NT2/D1 (cell line): ENCODE results near the gene TFDP2.

Experiments used
- DNase-seq: peaks from one replicate; pipeline ENCODE4 v3.0.0-alpha.2; 2011; ENCODE audit warnings: low read depth, low spot score
- H3K27me3 ChIP-seq: 2 replicates; pipeline ENCODE4 v1.6.0; 2011; ENCODE audit warnings: mild to moderate bottlenecking; ENCODE audit not compliant: insufficient read length, insufficient read depth
- H3K36me3 ChIP-seq: 2 replicates; pipeline ENCODE4 v1.6.1; 2011; ENCODE audit warnings: mild to moderate bottlenecking, low read length, mixed read lengths; ENCODE audit not compliant: insufficient read depth, insufficient read length
- H3K4me1 ChIP-seq: 2 replicates; pipeline ENCODE4 v1.5.1; 2011; ENCODE audit not compliant: insufficient read depth, insufficient read length
- H3K4me3 ChIP-seq: 2 replicates; pipeline ENCODE4 v1.5.1; 2011; ENCODE audit warnings: low read depth; ENCODE audit not compliant: insufficient read length
- H3K9ac ChIP-seq: 2 replicates; pipeline ENCODE4 v1.6.0; 2011; ENCODE audit warnings: low read depth; ENCODE audit not compliant: insufficient read length
- H3K9me3 ChIP-seq: 2 replicates; pipeline ENCODE4 v1.5.1; 2011; ENCODE audit warnings: mild to moderate bottlenecking, low read length; ENCODE audit not compliant: insufficient read depth
- SUZ12 ChIP-seq: IDR thresholded peaks from 2 replicates; pipeline ENCODE4 v1.6.1; 2011; ENCODE audit not compliant: insufficient read length, insufficient read depth; ENCODE audit errors: extremely low read depth
- YY1 ChIP-seq: IDR thresholded peaks from 2 replicates; pipeline ENCODE4 v1.6.1; 2011; ENCODE audit not compliant: insufficient read length, insufficient read depth
- ZNF274 ChIP-seq: IDR thresholded peaks from 2 replicates; pipeline ENCODE4 v1.6.1; 2011; ENCODE audit warnings: mild to moderate bottlenecking, low read depth, low read length

Gene TFDP2

DNA sequence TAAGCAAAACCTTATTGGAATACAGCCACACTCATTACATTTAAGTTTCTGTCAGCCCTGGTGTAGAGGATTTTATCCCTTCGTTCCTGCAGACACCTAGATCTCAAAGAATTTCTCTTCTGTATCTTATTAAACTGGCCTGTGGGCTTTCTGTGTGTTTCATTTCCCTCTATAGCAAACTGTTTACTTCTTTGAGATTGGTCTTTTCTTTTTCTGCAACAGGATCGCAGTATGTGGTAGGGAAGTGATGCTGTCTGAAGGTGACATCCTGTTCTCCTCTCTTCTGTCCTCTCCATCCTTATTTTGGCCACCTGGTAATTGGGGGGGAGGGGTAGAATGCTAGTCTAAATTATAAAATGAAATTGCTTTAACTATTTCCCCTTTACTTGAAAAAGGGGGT is 247.4 kb downstream of the TFDP2 start:
- H3K4me3 ChIP-seq: no peak overlapping the region
- no peak for DNase-seq
- H3K9ac ChIP-seq: no peak overlapping the region
- peaks cover 39% of the 10 kb centered on the region for H3K9me3 ChIP-seq
- no peaks in the 10 kb centered on the region for H3K27me3 ChIP-seq
- peaks cover 70% of the 10 kb centered on the region for H3K36me3 ChIP-seq
- no peak for TF ChIP-seq ZNF274
- no peak for TF ChIP-seq SUZ12
- TF ChIP-seq YY1: no peak
- no peaks in the 10 kb centered on the region for H3K4me1 ChIP-seq

GRCh38 chr3:141900343-141900742 is 249.0 kb downstream of the TFDP2 start:
- no peaks in the 10 kb centered on the region for H3K4me1 ChIP-seq
- DNase-seq: no peak
- no peaks in the 10 kb centered on the region for H3K27me3 ChIP-seq
- H3K4me3 ChIP-seq: no peak overlapping the region
- peaks cover 65% of the 10 kb centered on the region for H3K36me3 ChIP-seq
- no peak for TF ChIP-seq ZNF274
- TF ChIP-seq SUZ12: no peak
- TF ChIP-seq YY1: no peak
- peaks cover 42% of the 10 kb centered on the region for H3K9me3 ChIP-seq
- no peak overlapping the region for H3K9ac ChIP-seq

DNA sequence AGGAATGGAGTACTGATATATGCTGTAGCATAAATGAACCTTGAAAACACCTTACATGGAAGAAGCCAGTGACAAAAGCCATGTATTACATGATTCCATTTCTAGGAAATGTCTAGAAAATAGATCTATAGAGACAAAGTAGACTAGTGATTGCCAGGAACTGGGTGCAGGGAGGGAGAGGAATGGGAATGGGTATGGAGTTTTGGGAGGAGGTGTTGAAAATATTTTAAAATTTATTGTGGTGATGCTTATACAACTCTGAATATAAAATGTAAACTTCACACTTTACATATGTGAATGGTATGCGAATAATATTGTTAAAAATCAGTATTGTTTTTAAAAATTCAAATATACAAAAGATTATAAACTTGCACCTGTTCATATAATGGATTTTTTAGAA is 250.4 kb downstream of the TFDP2 start:
- DNase-seq: no peak
- Histone ChIP-seq H3K4me3 (no peak overlapping the region), H3K36me3 (peaks cover 62% of the 10 kb centered on the region), H3K9me3 (peaks cover 42% of the 10 kb centered on the region), H3K27me3 (no peaks in the 10 kb centered on the region), H3K9ac (no peak overlapping the region), H3K4me1 (no peaks in the 10 kb centered on the region)
- no peak for TF ChIP-seq YY1
- TF ChIP-seq SUZ12: no peak
- TF ChIP-seq ZNF274: no peak

GRCh38 chr3:141895731-141896130 is 253.6 kb downstream of the TFDP2 start:
- no peak overlapping the region for H3K9ac ChIP-seq
- TF ChIP-seq SUZ12: no peak
- TF ChIP-seq YY1: no peak
- TF ChIP-seq ZNF274: no peak
- H3K4me1 ChIP-seq: no peaks in the 10 kb centered on the region
- peaks cover 53% of the 10 kb centered on the region for H3K36me3 ChIP-seq
- no peaks in the 10 kb centered on the region for H3K27me3 ChIP-seq
- H3K4me3 ChIP-seq: no peak overlapping the region
- H3K9me3 ChIP-seq: peaks cover 41% of the 10 kb centered on the region
- no peak for DNase-seq

DNA sequence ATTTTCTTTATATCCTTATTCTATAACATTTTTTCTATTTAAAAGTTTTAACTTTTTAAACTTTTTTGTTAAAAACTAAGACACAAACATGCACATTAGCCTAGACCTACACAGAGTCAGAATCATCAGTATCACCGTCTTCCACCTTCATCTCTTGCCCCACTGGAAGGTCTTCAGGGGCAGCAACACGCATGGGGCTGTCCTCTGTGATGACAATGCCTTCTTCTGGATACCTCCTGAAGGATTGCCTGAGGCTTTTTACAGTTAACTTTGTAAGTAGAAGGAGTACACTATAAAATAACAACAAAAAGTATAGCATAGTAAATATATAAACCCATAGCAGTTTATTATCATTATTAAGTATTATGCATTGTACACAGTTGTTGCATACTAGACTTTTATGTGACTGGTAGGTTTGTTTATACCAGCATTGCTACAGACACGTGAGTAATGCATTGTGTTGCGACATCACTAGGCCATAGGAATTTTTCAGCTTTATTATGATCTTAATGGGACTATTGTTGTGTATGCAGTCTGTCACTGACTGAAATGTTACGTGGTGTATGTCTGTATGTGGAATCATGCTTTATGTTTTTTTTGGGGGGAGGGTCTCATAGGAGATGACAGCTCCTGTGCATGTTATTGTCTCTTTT is 254.7 kb downstream of the TFDP2 start:
- no peak for TF ChIP-seq ZNF274
- no peak for TF ChIP-seq YY1
- DNase-seq: no peak
- no peaks in the 10 kb centered on the region for H3K27me3 ChIP-seq
- no peak overlapping the region for H3K9ac ChIP-seq
- peaks cover 42% of the 10 kb centered on the region for H3K36me3 ChIP-seq
- peaks cover 30% of the 10 kb centered on the region for H3K9me3 ChIP-seq
- no peaks in the 10 kb centered on the region for H3K4me1 ChIP-seq
- no peak overlapping the region for H3K4me3 ChIP-seq
